ENCODE data around the gene PNPLA5.
A peak's percentile ranks its signal among the peaks of the same experiment; 100 is the strongest.

The PNPLA5 gene

GRCh38 chr22:43900206-43900605, 8.4 kb upstream of the PNPLA5 start:
- H2BK120ac ChIP-seq (ENCODE audit: low read depth, low read length), result no peak overlapping the region
- no peaks in the 10 kb centered on the region for H3K79me2 ChIP-seq (ENCODE audit: control insufficient read depth, insufficient read depth, low read length)
- no peaks in the 10 kb centered on the region for H3K79me1 ChIP-seq (ENCODE audit: low read length)
- no peaks in the 10 kb centered on the region for H3K4me1 ChIP-seq (ENCODE audit: control insufficient read depth, low read depth, low read length)
- H3K56ac ChIP-seq (ENCODE audit: low read length), result no peak overlapping the region
- no peaks in the 10 kb centered on the region for H3K36me3 ChIP-seq (ENCODE audit: control insufficient read depth, insufficient read depth, low read length)
- H3K23ac ChIP-seq (ENCODE audit: low read length), result no peak overlapping the region
- H3K27ac ChIP-seq (ENCODE audit: low read depth, low read length), result no peak overlapping the region
- H4K8ac ChIP-seq (ENCODE audit: low read depth, low read length), result no peak overlapping the region
- H3K9ac ChIP-seq (ENCODE audit: low read length), result no peak overlapping the region
- no peak for DNase-seq
- H4K5ac ChIP-seq (ENCODE audit: low read length), result no peak overlapping the region
- no CpG with 5 or more reads among the region's 7 CpGs for WGBS (ENCODE audit: extremely low coverage, insufficient coverage, low lambda C conversion rate)
- H3K4me2 ChIP-seq (ENCODE audit: low read length), result no peak overlapping the region
- no peak overlapping the region for H2AK5ac ChIP-seq (ENCODE audit: low read length)
- no peak overlapping the region for H2BK15ac ChIP-seq (replicated peaks; ENCODE audit: low read depth)
- no peak overlapping the region for H2BK5ac ChIP-seq (ENCODE audit: low read length)
- H3K4ac ChIP-seq (ENCODE audit: low read depth, low read length), result no peak overlapping the region
- H3K4me3 ChIP-seq (ENCODE audit: low read length), result no peak overlapping the region
- no peaks in the 10 kb centered on the region for H3K27me3 ChIP-seq (ENCODE audit: insufficient read depth, low read length, poor library complexity)
- no peak overlapping the region for H3K18ac ChIP-seq (ENCODE audit: low read length)

- no peak overlapping the region for H3K23ac ChIP-seq (ENCODE audit: low read length)
- no peak overlapping the region for H2AK5ac ChIP-seq (ENCODE audit: low read length)
- H3K27me3 ChIP-seq (ENCODE audit: insufficient read depth, low read length, poor library complexity), result no peaks in the 10 kb centered on the region
- no peak overlapping the region for H3K56ac ChIP-seq (ENCODE audit: low read length)
- H3K18ac ChIP-seq (ENCODE audit: low read length), result no peak overlapping the region
- H4K5ac ChIP-seq (ENCODE audit: low read length), result no peak overlapping the region
- no peak for DNase-seq
- no CpG with 5 or more reads among the region's 12 CpGs for WGBS (ENCODE audit: extremely low coverage, insufficient coverage, low lambda C conversion rate)
- H2BK5ac ChIP-seq (ENCODE audit: low read length), result no peak overlapping the region
- H4K8ac ChIP-seq (ENCODE audit: low read depth, low read length), result no peak overlapping the region
- H3K79me2 ChIP-seq (ENCODE audit: control insufficient read depth, insufficient read depth, low read length), result no peaks in the 10 kb centered on the region
- H3K36me3 ChIP-seq (ENCODE audit: control insufficient read depth, insufficient read depth, low read length), result no peaks in the 10 kb centered on the region
- no peaks in the 10 kb centered on the region for H3K79me1 ChIP-seq (ENCODE audit: low read length)
- no peak overlapping the region for H3K4ac ChIP-seq (ENCODE audit: low read depth, low read length)
- no peak overlapping the region for H2BK15ac ChIP-seq (replicated peaks; ENCODE audit: low read depth)
- no peak overlapping the region for H3K4me2 ChIP-seq (ENCODE audit: low read length)
- H2BK120ac ChIP-seq (ENCODE audit: low read depth, low read length), result no peak overlapping the region
- H3K27ac ChIP-seq (ENCODE audit: low read depth, low read length), result no peak overlapping the region
- no peaks in the 10 kb centered on the region for H3K4me1 ChIP-seq (ENCODE audit: control insufficient read depth, low read depth, low read length)
- H3K4me3 ChIP-seq (ENCODE audit: low read length), result no peak overlapping the region
- no peak overlapping the region for H3K9ac ChIP-seq (ENCODE audit: low read length)
Observed at GRCh38 chr22:43897751-43898261, 6.0 kb upstream of the PNPLA5 start.

DNA sequence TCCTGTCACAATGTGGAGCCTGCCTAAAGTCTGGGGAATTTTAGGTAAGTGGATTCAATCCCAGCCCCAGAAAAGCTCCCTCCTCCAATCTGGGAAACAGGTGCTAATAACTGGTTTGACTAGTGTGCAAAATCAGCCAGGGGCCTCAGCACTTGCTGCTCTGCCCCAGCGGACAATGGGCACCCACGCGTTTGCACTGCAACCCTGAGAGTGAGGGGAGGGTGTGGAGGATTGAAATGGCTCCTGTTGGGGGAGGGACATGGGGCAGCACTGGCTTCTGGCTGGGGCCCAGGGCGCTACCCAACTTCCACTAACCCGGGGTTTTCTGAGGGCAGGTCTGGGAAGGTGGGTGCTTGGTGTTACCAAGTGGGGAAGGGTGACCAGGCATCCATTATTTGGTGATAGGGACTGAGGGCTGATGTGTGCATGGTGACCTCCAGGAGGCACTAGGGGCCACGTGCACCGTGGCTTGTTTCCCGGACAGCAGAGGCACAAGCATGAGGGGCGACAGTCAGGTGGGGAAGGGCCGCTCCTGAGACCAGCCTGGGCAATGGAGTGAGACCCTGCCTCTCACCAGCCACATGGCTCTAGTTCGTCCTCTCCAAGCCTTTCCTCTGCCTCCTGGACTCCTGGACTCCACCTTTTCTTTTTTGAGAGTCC, 4.3 kb upstream of the PNPLA5 start:
- Histone ChIP-seq H3K4me1 (ENCODE audit: control insufficient read depth, low read depth, low read length) (no peaks in the 10 kb centered on the region), H3K4me2 (ENCODE audit: low read length) (no peak overlapping the region), H3K79me1 (ENCODE audit: low read length) (no peaks in the 10 kb centered on the region), H2BK15ac (replicated peaks; ENCODE audit: low read depth) (no peak overlapping the region), H2AK5ac (ENCODE audit: low read length) (no peak overlapping the region), H3K36me3 (ENCODE audit: control insufficient read depth, insufficient read depth, low read length) (no peaks in the 10 kb centered on the region), H3K79me2 (ENCODE audit: control insufficient read depth, insufficient read depth, low read length) (no peaks in the 10 kb centered on the region), H3K4me3 (ENCODE audit: low read length) (no peak overlapping the region), H3K27me3 (ENCODE audit: insufficient read depth, low read length, poor library complexity) (peaks cover 2% of the 10 kb centered on the region), H4K8ac (ENCODE audit: low read depth, low read length) (no peak overlapping the region), H4K5ac (ENCODE audit: low read length) (no peak overlapping the region), H2BK120ac (ENCODE audit: low read depth, low read length) (no peak overlapping the region), H2BK5ac (ENCODE audit: low read length) (no peak overlapping the region), H3K56ac (ENCODE audit: low read length) (peak overlapping the region; percentile 3), H3K4ac (ENCODE audit: low read depth, low read length) (no peak overlapping the region), H3K9ac (ENCODE audit: low read length) (no peak overlapping the region), H3K23ac (ENCODE audit: low read length) (no peak overlapping the region), H3K18ac (ENCODE audit: low read length) (no peak overlapping the region), H3K27ac (ENCODE audit: low read depth, low read length) (no peak overlapping the region)
- peak; percentile 49 for DNase-seq
- no CpG with 5 or more reads among the region's 11 CpGs for WGBS (ENCODE audit: extremely low coverage, insufficient coverage, low lambda C conversion rate)

GRCh38 chr22:43894122-43894521, 2.3 kb upstream of the PNPLA5 start:
- Histone ChIP-seq H4K5ac (ENCODE audit: low read length) (no peak overlapping the region), H3K4me2 (ENCODE audit: low read length) (no peak overlapping the region)

DNA sequence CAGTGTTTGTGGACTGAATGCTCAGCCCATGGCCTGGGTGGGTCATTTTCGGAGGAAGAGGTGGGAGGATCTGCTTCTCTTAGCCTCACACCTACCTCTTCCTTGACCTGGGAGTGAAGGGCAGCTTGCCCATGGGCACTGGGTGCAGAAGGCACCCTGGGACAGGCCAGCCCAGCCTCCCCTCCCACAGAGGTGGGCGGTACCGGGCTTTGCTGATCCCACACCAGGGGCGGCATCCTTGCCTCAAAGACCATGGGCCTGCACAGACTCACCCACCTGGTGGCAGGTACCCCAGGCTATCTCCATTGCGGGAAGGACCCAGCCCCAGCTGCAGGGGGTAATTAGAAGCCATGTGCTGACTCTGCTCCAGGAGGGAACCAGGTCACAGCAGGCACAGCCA, 1.5 kb upstream of the PNPLA5 start:
- no peak overlapping the region for H3K4me2 ChIP-seq (ENCODE audit: low read length)
- H2BK15ac ChIP-seq (replicated peaks; ENCODE audit: low read depth), result no peak overlapping the region
- no peak overlapping the region for H3K23ac ChIP-seq (ENCODE audit: low read length)
- H2BK5ac ChIP-seq (ENCODE audit: low read length), result no peak overlapping the region
- no peak overlapping the region for H3K4me3 ChIP-seq (ENCODE audit: low read length)
- no peak overlapping the region for H3K9ac ChIP-seq (ENCODE audit: low read length)
- H4K8ac ChIP-seq (ENCODE audit: low read depth, low read length), result no peak overlapping the region
- no peak for DNase-seq
- no peak overlapping the region for H4K5ac ChIP-seq (ENCODE audit: low read length)
- no peaks in the 10 kb centered on the region for H3K79me2 ChIP-seq (ENCODE audit: control insufficient read depth, insufficient read depth, low read length)
- H2BK120ac ChIP-seq (ENCODE audit: low read depth, low read length), result no peak overlapping the region
- whole genome bisulfite sequencing (ENCODE audit: extremely low coverage, insufficient coverage, low lambda C conversion rate), result no CpG with 5 or more reads among the region's 5 CpGs
- no peaks in the 10 kb centered on the region for H3K79me1 ChIP-seq (ENCODE audit: low read length)
- H3K4me1 ChIP-seq (ENCODE audit: control insufficient read depth, low read depth, low read length), result no peaks in the 10 kb centered on the region
- peaks cover 2% of the 10 kb centered on the region for H3K27me3 ChIP-seq (ENCODE audit: insufficient read depth, low read length, poor library complexity)
- H3K27ac ChIP-seq (ENCODE audit: low read depth, low read length), result no peak overlapping the region
- H3K18ac ChIP-seq (ENCODE audit: low read length), result no peak overlapping the region
- H3K56ac ChIP-seq (ENCODE audit: low read length), result no peak overlapping the region
- H3K36me3 ChIP-seq (ENCODE audit: control insufficient read depth, insufficient read depth, low read length), result no peaks in the 10 kb centered on the region
- no peak overlapping the region for H3K4ac ChIP-seq (ENCODE audit: low read depth, low read length)
- no peak overlapping the region for H2AK5ac ChIP-seq (ENCODE audit: low read length)

More at GRCh38 chr22:43894122-43894521, 2.3 kb upstream of the PNPLA5 start:
- DNase-seq, result no peak
- no peak overlapping the region for H3K18ac ChIP-seq (ENCODE audit: low read length)
- no peak overlapping the region for H4K8ac ChIP-seq (ENCODE audit: low read depth, low read length)
- no peak overlapping the region for H2AK5ac ChIP-seq (ENCODE audit: low read length)
- no peaks in the 10 kb centered on the region for H3K36me3 ChIP-seq (ENCODE audit: control insufficient read depth, insufficient read depth, low read length)
- H3K56ac ChIP-seq (ENCODE audit: low read length), result no peak overlapping the region
- H3K4me1 ChIP-seq (ENCODE audit: control insufficient read depth, low read depth, low read length), result no peaks in the 10 kb centered on the region
- no peaks in the 10 kb centered on the region for H3K79me1 ChIP-seq (ENCODE audit: low read length)
- no peak overlapping the region for H2BK15ac ChIP-seq (replicated peaks; ENCODE audit: low read depth)
- no peak overlapping the region for H3K23ac ChIP-seq (ENCODE audit: low read length)
- H3K4ac ChIP-seq (ENCODE audit: low read depth, low read length), result no peak overlapping the region
- no CpG with 5 or more reads among the region's 5 CpGs for whole genome bisulfite sequencing (ENCODE audit: extremely low coverage, insufficient coverage, low lambda C conversion rate)
- no peak overlapping the region for H3K4me3 ChIP-seq (ENCODE audit: low read length)
- H3K9ac ChIP-seq (ENCODE audit: low read length), result no peak overlapping the region
- H2BK120ac ChIP-seq (ENCODE audit: low read depth, low read length), result no peak overlapping the region
- H3K79me2 ChIP-seq (ENCODE audit: control insufficient read depth, insufficient read depth, low read length), result no peaks in the 10 kb centered on the region
- peaks cover 2% of the 10 kb centered on the region for H3K27me3 ChIP-seq (ENCODE audit: insufficient read depth, low read length, poor library complexity)
- H3K27ac ChIP-seq (ENCODE audit: low read depth, low read length), result no peak overlapping the region
- H2BK5ac ChIP-seq (ENCODE audit: low read length), result no peak overlapping the region
